CD14-positive monocyte (primary cell): ENCODE measurements around the gene DIPK2A. TPM values are rescaled to one million over a fixed set of nuclear protein-coding genes. Genes with fewer than 3 reads are reported as not detected.

Source experiments
- DNase-seq, 3 donors: peaks; one replicate each; pipeline ENCODE4 v3.0.0-alpha.2; 2011 to 2022
- H2AFZ ChIP-seq: 2 replicates; pipeline ENCODE4 v1.6.0; 2012; ENCODE audit warnings: mild to moderate bottlenecking, low read depth, low read length, inconsistent platforms; ENCODE audit not compliant: insufficient read depth, poor library complexity, severe bottlenecking
- H3K27ac ChIP-seq, 2 donors: 1 replicate in 1 of 2; 2 replicates in 1 of 2; pipeline ENCODE4 v1.5.1; 2012 to 2013; ENCODE audit warnings: low read length in 2 of 2, control low read depth in 1 of 2, inconsistent platforms in 1 of 2, low read depth in 1 of 2, mild to moderate bottlenecking in 1 of 2
- H3K27me3 ChIP-seq, 2 donors: one replicate each; pipeline versions ENCODE4 v1.6.0 to v1.6.1; 2011 to 2013; ENCODE audit warnings: low read length in 2 of 2; ENCODE audit not compliant: control insufficient read depth in 2 of 2, insufficient read depth in 2 of 2
- H3K36me3 ChIP-seq, 2 donors: replicated peaks in 1 of 2; 1 replicate in 1 of 2; 2 replicates in 1 of 2; pipeline versions ENCODE4 v1.5.1 to v1.6.1; 2012 to 2013; ENCODE audit warnings: low read length in 2 of 2, control low read depth in 1 of 2, inconsistent platforms in 1 of 2, mild to moderate bottlenecking in 1 of 2; ENCODE audit not compliant: insufficient read depth in 2 of 2, control insufficient read depth in 1 of 2
- H3K4me1 ChIP-seq, 2 donors: 1 replicate in 1 of 2; 2 replicates in 1 of 2; pipeline versions ENCODE4 v1.5.1 to v1.6.1; 2012 to 2013; ENCODE audit warnings: low read length in 2 of 2, control low read depth in 1 of 2, inconsistent platforms in 1 of 2, mild to moderate bottlenecking in 1 of 2, moderate library complexity in 1 of 2; ENCODE audit not compliant: insufficient read depth in 2 of 2, control insufficient read depth in 1 of 2
- H3K4me2 ChIP-seq: replicated peaks from 2 replicates; pipeline ENCODE3; 2012; ENCODE audit warnings: low read length, moderate library complexity, mild to moderate bottlenecking; ENCODE audit not compliant: poor library complexity, severe bottlenecking; ENCODE audit errors: extremely low read depth
- H3K4me3 ChIP-seq, 3 experiments: fragments of 200-600 bp in 1 of 3; sonication (generic) in 1 of 3; replicated peaks in 1 of 3; 1 replicate in 2 of 3; 2 replicates in 1 of 3; pipeline ENCODE4 v1.5.1; 2011 to 2013; ENCODE audit warnings: low read length in 3 of 3, mild to moderate bottlenecking in 3 of 3, control low read depth in 2 of 3, low read depth in 2 of 3, inconsistent platforms in 1 of 3, moderate library complexity in 1 of 3
- H3K79me2 ChIP-seq: 2 replicates; pipeline ENCODE4 v1.6.0; 2012; ENCODE audit warnings: mild to moderate bottlenecking, control low read depth, inconsistent platforms, low read length, moderate library complexity; ENCODE audit not compliant: insufficient read depth
- H3K9ac ChIP-seq: 2 replicates; pipeline ENCODE4 v1.6.0; 2017; ENCODE audit warnings: low read length, mild to moderate bottlenecking; ENCODE audit not compliant: insufficient read depth, poor library complexity, severe bottlenecking
- H3K9me3 ChIP-seq, 2 donors: replicated peaks in 1 of 2; 1 replicate in 1 of 2; 2 replicates in 1 of 2; pipeline versions ENCODE4 v1.5.1 to v1.6.1; 2012 to 2013; ENCODE audit warnings: low read length in 2 of 2, control low read depth in 1 of 2; ENCODE audit not compliant: control insufficient read depth in 1 of 2, insufficient read depth in 1 of 2
- H4K20me1 ChIP-seq: 2 replicates; pipeline ENCODE4 v1.6.0; 2012; ENCODE audit warnings: mild to moderate bottlenecking, low read length, control low read depth, moderate library complexity; ENCODE audit not compliant: insufficient read depth
- H3K27ac Mint-ChIP-seq, 7 donors: one replicate each; pipeline ENCODE4 v1.8.0; 2020; ENCODE audit warnings: mild to moderate bottlenecking in 7 of 7, mixed read lengths in 7 of 7, moderate library complexity in 6 of 7, inconsistent platforms in 2 of 7
- H3K27me3 Mint-ChIP-seq, 3 donors: one replicate each; pipeline ENCODE4 v1.8.0; 2021 to 2022; ENCODE audit warnings: low read depth in 3 of 3, mild to moderate bottlenecking in 3 of 3, mixed read lengths in 3 of 3, moderate library complexity in 3 of 3, inconsistent platforms in 1 of 3
- H3K36me3 Mint-ChIP-seq, 2 donors: one replicate each; pipeline ENCODE4 v1.8.0; 2020; ENCODE audit warnings: mixed read lengths in 2 of 2, inconsistent platforms in 1 of 2, mild to moderate bottlenecking in 1 of 2
- H3K4me1 Mint-ChIP-seq: one replicate; pipeline ENCODE4 v1.8.0; 2020; ENCODE audit warnings: mild to moderate bottlenecking, mixed read lengths
- H3K4me3 Mint-ChIP-seq, 2 donors: one replicate each; pipeline ENCODE4 v1.8.0; 2020; ENCODE audit warnings: mild to moderate bottlenecking in 2 of 2, mixed read lengths in 2 of 2, moderate library complexity in 1 of 2
- H3K9me3 Mint-ChIP-seq, 7 donors: one replicate each; pipeline ENCODE4 v1.8.0; 2020 to 2022; ENCODE audit warnings: mixed read lengths in 7 of 7, mild to moderate bottlenecking in 6 of 7, moderate library complexity in 6 of 7, inconsistent platforms in 2 of 7
- CTCF ChIP-seq: fragments of 200-600 bp; IDR thresholded peaks from one replicate; pipeline ENCODE4 v1.8.0; 2022; ENCODE audit warnings: antibody characterized with exemption, mild to moderate bottlenecking
- WGBS: methylation state at CpG from one replicate; pipeline ENCODE4 v1.1.5; 2013; ENCODE audit warnings: missing lambda C conversion rate; ENCODE audit not compliant: insufficient coverage; 5-methylcytosine and 5-hydroxymethylcytosine counted together
- intact Hi-C, 2 donors: fragments of 100-400 bp; cut with micrococcal nuclease; formaldehyde crosslinking; loops; one replicate each; pipeline versions ENCODE4 v1.15.0 to v1.15.1; 2023
- polyA plus RNA-seq, 3 donors: library from polyadenylated mRNA; depleted of rRNA in 1 of 3; unstranded in 2 of 3; stranded (reverse) in 1 of 3; fragments of 300-500 nt in 2 of 3; fragments of >200 nt in 1 of 3; fragmentation: Illumina TruSeq in 2 of 3; gene quantifications; 1 replicate in 2 of 3; 2 replicates in 1 of 3; pipeline ENCODE4 v1.2.3, GENCODE V29; 2012 to 2021

DIPK2A gene
- polyA plus RNA-seq, 3 donors = 15.4 to 26.9 (median 21.4) TPM

GRCh38 chr3:143974271-143975238 is 2.9 kb downstream of the DIPK2A start:
- intact Hi-C loops = loop anchor here (5.0 to 10.0 kb wide), 3 partner anchors 50 to 160 kb away; no protein-coding TSS in a partner anchor
- Histone ChIP-seq H3K4me2 (peak overlapping the region; percentile 99), H3K4me3 (peak overlapping the region; percentile 69 to 94 (median 92)), H3K79me2 (peaks cover 69% of the 10 kb centered on the region), H3K36me3 (no peaks in the 10 kb centered on the region), H3K9me3 (no peaks in the 10 kb centered on the region), H3K27ac (peak overlapping the region in 1 of 2 donors; percentile 92), H2AFZ (no peak overlapping the region), H4K20me1 (peaks cover 61% of the 10 kb centered on the region), H3K4me1 (peaks cover 39 to 73% of the 10 kb centered on the region in 2 donors), H3K9ac (peak overlapping the region; percentile 91), H3K27me3 (no peaks in the 10 kb centered on the region)
- Mint-ChIP-seq H3K9me3 (no peaks in the 10 kb centered on the region), H3K36me3 (no peaks in the 10 kb centered on the region), H3K27ac (peak overlapping the region in 6 of 7 donors; percentile 53 to 99 (median 98)), H3K4me1 (peaks cover 50% of the 10 kb centered on the region), H3K27me3 (peaks cover 0 to 2% (median 0%) of the 10 kb centered on the region in 3 donors), H3K4me3 (peak overlapping the region; percentile 91 to 99)
- peak in 2 of 3 donors; percentile 33 to 47 for DNase-seq
- TF ChIP-seq CTCF = no peak
- no CpG with 5 or more reads among the region's 6 CpGs for WGBS

GRCh38 chr3:143975554-143976152 is 4.0 kb downstream of the DIPK2A start:
- WGBS = no CpG with 5 or more reads among the region's 3 CpGs
- Mint-ChIP-seq H3K36me3 (no peaks in the 10 kb centered on the region), H3K9me3 (no peaks in the 10 kb centered on the region), H3K4me1 (peaks cover 50% of the 10 kb centered on the region), H3K27ac (peak overlapping the region in 2 of 7 donors; percentile 79 to 98), H3K4me3 (no peak overlapping the region), H3K27me3 (peaks cover 0 to 2% (median 0%) of the 10 kb centered on the region in 3 donors)
- peak in 2 of 3 donors; percentile 52 to 64 for DNase-seq
- peak overlapping the region in 1 of 3 experiments; percentile 92 for H3K4me3 ChIP-seq
- peaks cover 80% of the 10 kb centered on the region for H3K79me2 ChIP-seq
- H3K4me1 ChIP-seq = peaks cover 33 to 68% of the 10 kb centered on the region in 2 donors
- H2AFZ ChIP-seq = no peak overlapping the region
- H3K9ac ChIP-seq = no peak overlapping the region
- H3K36me3 ChIP-seq = no peaks in the 10 kb centered on the region
- peak; percentile 75 for TF ChIP-seq CTCF
- H3K9me3 ChIP-seq = no peaks in the 10 kb centered on the region
- peak overlapping the region in 1 of 2 donors; percentile 87 for H3K27ac ChIP-seq
- intact Hi-C loops = loop anchor here (5.0 to 10.0 kb wide), 3 partner anchors 49 to 161 kb away; no protein-coding TSS in a partner anchor
- H4K20me1 ChIP-seq = peaks cover 71% of the 10 kb centered on the region
- peak overlapping the region; percentile 99 for H3K4me2 ChIP-seq
- H3K27me3 ChIP-seq = no peaks in the 10 kb centered on the region
